ENCODE results near the gene B4GALNT4. TPM values are rescaled to one million over a fixed set of nuclear protein-coding genes. Genes with fewer than 3 reads are reported as not detected.
"Not testable (repeated sequence)": the region's sequence is repeated elsewhere in the genome, so short reads cannot be mapped to it uniquely, and the experiment has no call there.

B4GALNT4 gene
- total RNA-seq, 1 donor from 2014 or later: 39.1 TPM

- DNase-seq (ENCODE audit: low spot score): no peak
These were observed 29.5 kb downstream of the B4GALNT4 start for GRCh38 chr11:398826-399225.

GRCh38 chr11:399731-400211 lies 30.5 kb downstream of the B4GALNT4 start:
- no peak overlapping the region for H3K27ac Mint-ChIP-seq (ENCODE audit: unreplicated experiment)
- TF ChIP-seq CTCF (IDR thresholded peaks at IDR 0.05): no peak
- no peaks in the 10 kb centered on the region for H3K36me3 Mint-ChIP-seq (ENCODE audit: low read depth)
- peaks cover under 1% of the 10 kb centered on the region for H3K4me1 Mint-ChIP-seq (ENCODE audit: low read depth)
- no peaks in the 10 kb centered on the region for H3K27me3 Mint-ChIP-seq (ENCODE audit: low read depth)
- no peaks in the 10 kb centered on the region for H3K9me3 Mint-ChIP-seq (ENCODE audit: low read depth)
- no peak for DNase-seq (ENCODE audit: low spot score)
- H3K4me3 Mint-ChIP-seq (ENCODE audit: unreplicated experiment): no peak overlapping the region

More at GRCh38 chr11:398826-399225, 29.5 kb downstream of the B4GALNT4 start:
- no peak for TF ChIP-seq CTCF (IDR thresholded peaks at IDR 0.05)
- Mint-ChIP-seq H3K27ac (ENCODE audit: unreplicated experiment) (no peak overlapping the region), H3K36me3 (ENCODE audit: low read depth) (no peaks in the 10 kb centered on the region), H3K4me1 (ENCODE audit: low read depth) (peaks cover 4% of the 10 kb centered on the region), H3K4me3 (ENCODE audit: unreplicated experiment) (no peak overlapping the region), H3K9me3 (ENCODE audit: low read depth) (no peaks in the 10 kb centered on the region), H3K27me3 (ENCODE audit: low read depth) (no peaks in the 10 kb centered on the region)

GRCh38 chr11:400241-400689 lies 31.0 kb downstream of the B4GALNT4 start:
- no peak overlapping the region for H3K4me3 Mint-ChIP-seq (ENCODE audit: unreplicated experiment)

GRCh38 chr11:401196-401595 lies 31.9 kb downstream of the B4GALNT4 start:
- not testable (repeated sequence) for H3K4me1 Mint-ChIP-seq (ENCODE audit: low read depth); DNase-seq (ENCODE audit: low spot score); H3K9me3 Mint-ChIP-seq (ENCODE audit: low read depth); H3K27me3 Mint-ChIP-seq (ENCODE audit: low read depth); H3K4me3 Mint-ChIP-seq (ENCODE audit: unreplicated experiment); H3K36me3 Mint-ChIP-seq (ENCODE audit: low read depth); H3K27ac Mint-ChIP-seq (ENCODE audit: unreplicated experiment)

More at GRCh38 chr11:400241-400689, 31.0 kb downstream of the B4GALNT4 start:
- no peaks in the 10 kb centered on the region for H3K36me3 Mint-ChIP-seq (ENCODE audit: low read depth)
- H3K9me3 Mint-ChIP-seq (ENCODE audit: low read depth): no peaks in the 10 kb centered on the region
- no peaks in the 10 kb centered on the region for H3K27me3 Mint-ChIP-seq (ENCODE audit: low read depth)
- no peak overlapping the region for H3K27ac Mint-ChIP-seq (ENCODE audit: unreplicated experiment)
- TF ChIP-seq CTCF (IDR thresholded peaks at IDR 0.05): no peak
- DNase-seq (ENCODE audit: low spot score): no peak
- peaks cover 2% of the 10 kb centered on the region for H3K4me1 Mint-ChIP-seq (ENCODE audit: low read depth)

- H3K4me3 Mint-ChIP-seq (ENCODE audit: unreplicated experiment): no peak overlapping the region
- no peak for DNase-seq (ENCODE audit: low spot score)
- no peaks in the 10 kb centered on the region for H3K36me3 Mint-ChIP-seq (ENCODE audit: low read depth)
- no peaks in the 10 kb centered on the region for H3K9me3 Mint-ChIP-seq (ENCODE audit: low read depth)
- no peak overlapping the region for H3K27ac Mint-ChIP-seq (ENCODE audit: unreplicated experiment)
- H3K27me3 Mint-ChIP-seq (ENCODE audit: low read depth): no peaks in the 10 kb centered on the region
- no peak for TF ChIP-seq CTCF (IDR thresholded peaks at IDR 0.05)
- H3K4me1 Mint-ChIP-seq (ENCODE audit: low read depth): peaks cover 8% of the 10 kb centered on the region
These were observed 33.9 kb downstream of the B4GALNT4 start for GRCh38 chr11:403021-403760.
